Ecto neural progenitor cell (in vitro differentiated cells): ENCODE data around the gene CMC2.

Experiments
- DNase-seq: peaks from one replicate; pipeline ENCODE4 v3.0.0-alpha.2; 2018; ENCODE audit warnings: low spot score

CMC2 gene

DNA sequence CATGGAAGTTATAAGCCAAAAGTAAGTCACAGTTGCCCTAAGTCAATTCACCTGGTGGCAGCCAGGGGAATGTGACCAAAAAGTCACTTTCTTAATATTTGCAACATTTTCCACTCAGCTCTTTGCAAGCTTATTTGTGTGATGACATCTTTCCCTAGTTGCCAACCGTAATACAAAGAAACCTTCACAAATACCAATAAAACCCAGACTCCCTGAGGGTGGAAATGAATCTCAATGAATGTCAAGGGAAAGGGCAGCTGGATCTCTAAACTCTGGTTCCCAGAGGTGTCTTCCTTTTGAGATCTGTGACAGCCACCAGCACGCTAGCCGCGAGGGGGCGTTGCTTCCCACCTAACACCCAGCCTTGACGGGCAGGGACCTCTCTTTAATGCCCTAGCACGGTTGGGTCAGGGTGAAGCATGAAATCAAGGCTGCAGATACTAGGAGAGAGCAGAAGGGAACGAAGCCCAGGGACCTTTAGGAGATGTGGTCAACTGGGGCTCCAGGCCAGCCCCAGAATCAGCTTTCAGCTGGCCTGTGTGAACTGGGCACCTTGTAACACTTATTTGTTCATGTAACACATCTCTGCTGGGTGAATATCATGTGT lies 82.2 kb downstream of the CMC2 start:
- DNase-seq = peak; percentile 81

DNA sequence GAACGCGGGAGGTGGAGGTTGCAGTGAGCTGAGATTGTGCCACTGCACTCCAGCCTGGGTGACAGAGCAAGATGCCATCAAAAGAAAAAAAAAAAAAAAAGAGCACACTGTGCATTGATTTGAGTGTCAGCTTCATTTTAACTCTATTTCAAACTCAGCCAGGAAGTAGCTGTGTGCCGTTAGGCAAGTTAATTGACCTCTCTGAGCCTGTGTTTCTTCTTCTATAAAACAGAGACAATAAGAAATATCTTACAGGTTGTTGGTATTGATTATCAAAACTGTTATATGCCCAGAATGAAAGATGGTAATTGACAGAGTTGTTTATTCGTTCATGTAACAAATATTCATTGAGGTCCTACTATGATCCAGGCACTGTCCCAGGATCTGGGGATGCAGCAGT lies 83.3 kb downstream of the CMC2 start:
- no peak for DNase-seq
